ENCODE measurements around the gene MAP3K5.
A peak's percentile ranks its signal among the peaks of the same experiment; 100 is the strongest.

MAP3K5 gene

DNA sequence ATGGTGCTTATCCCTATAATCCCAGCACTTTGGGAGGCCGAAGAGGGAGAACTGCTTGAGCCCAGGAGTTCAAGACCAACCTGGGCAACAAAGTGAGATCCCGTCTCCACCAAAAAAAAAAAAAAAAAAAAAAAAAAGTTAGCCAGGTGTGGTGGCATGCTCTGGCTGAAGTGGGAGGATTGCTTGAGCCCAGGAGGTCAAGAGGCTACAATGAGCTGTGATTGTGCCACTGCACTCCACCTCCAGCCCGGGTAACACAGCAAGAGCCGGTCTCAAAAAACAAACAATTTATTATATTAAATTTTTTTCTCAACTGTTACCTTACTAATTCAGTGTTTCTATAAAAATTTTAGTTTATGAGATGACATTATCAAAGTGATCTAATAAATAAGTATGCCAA is 156.7 kb downstream of the MAP3K5 start:
- no peak for DNase-seq

DNA sequence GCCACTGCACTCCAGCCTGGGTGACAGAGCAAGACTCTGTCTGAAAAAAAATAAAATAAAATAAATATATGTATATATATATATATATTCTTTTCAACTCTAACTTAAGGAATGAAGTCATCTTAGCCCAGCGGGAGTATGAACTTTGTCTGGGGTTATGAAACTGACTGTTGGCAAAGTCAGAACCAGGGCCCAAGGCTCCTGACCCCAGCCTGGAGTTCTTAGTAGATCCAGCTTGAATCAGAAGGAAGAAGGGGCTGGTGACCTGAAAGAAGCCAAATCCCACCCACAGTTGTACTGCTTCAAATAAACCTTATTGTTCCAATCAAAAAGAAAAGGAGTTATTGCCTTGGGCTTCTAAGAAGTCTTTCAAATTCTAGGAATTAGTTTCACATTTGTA is 158.9 kb downstream of the MAP3K5 start:
- no peak for DNase-seq

DNA sequence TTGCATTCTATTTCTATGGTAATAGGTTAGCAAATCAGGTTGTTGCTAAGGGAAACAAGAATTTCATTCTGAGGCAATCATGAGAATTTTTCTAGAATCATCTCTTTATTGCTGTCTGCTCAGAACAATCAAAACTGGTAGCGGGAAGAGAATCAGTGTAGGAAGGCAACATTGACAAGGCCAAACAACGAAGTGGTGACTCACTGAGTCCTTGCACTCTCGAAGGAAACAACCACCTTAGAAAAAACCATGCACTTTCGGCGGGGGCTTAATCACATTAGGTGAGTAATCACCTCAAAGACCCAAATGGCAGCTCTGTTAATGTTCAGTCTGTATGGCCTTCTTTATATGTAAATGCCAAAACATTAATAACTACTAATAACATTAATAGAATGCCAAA is 163.3 kb downstream of the MAP3K5 start:
- DNase-seq, result no peak

DNA sequence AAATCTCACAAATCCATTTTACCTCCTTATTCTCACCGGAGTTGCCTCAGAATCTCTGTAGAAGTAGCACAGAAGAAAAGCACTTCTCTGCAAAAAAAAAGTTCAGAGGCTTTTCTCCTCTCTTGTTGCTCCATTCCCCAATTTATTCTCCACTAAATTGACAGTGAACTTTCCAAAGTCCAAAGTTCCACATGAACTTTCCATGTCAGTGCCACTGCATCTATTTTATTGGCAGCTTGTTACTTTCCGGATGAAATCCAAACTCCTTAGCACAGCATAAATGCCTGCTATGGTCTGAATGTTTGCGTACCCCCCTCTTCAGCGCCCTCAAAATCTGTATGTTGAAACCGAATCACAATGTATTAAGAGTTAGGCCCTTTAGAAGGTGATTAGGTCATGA is 165.1 kb downstream of the MAP3K5 start:
- DNase-seq, result no peak

DNA sequence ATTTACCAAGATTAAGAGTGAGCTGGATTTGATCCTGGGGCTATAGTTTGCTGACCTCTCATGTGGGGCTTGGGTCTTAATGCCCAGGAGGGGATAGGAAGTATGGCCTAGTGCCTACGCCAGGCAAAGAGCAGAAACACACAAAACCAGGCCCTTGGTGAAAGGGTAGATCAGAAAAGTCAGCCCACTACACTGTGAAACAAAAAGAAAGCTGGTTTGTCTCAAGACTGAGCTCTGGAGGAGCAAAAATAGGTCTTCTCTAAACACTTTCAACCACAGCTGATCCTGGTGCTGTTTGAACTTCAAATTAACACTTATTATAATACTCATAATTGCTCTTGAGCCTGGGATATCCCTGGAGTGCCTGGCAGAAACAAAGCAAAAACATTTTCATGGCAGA is 167.0 kb downstream of the MAP3K5 start:
- DNase-seq, result no peak

DNA sequence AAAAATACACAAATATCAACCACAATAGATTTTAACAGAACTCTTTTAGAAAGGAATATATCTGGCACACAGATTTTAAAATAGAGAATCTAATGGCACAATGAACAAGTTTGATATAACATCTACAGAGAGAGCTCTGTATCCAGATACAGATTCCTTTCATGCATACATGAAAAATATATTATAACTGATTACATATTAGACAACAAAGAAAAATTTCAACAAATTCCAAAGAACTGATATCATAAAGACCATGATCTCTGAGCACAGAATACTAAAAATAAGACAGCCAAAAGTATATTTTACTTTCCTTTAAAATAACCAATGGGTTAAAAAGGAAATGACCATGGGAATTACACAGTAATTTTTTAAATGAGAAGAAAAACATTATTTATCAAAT is 167.9 kb downstream of the MAP3K5 start:
- no peak for DNase-seq

DNA sequence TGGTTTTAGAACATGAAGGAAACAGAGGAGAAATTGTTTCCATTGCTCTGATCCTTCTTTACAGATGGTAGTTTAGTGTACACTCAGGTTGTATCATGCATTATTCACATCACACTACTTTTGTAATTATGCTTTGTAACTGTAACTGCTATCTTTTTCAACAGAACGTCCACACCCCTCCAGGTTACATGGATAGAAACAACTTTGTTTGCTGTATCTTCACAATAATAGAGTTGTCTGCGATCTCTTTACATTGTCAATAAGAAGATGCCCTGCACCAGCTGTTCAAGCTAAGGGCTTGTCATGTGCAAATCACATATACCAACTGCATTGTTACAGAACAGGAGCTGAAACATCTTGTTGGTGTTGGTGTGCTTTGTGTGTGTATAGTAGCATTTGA is 174.2 kb downstream of the MAP3K5 start:
- DNase-seq, result no peak

DNA sequence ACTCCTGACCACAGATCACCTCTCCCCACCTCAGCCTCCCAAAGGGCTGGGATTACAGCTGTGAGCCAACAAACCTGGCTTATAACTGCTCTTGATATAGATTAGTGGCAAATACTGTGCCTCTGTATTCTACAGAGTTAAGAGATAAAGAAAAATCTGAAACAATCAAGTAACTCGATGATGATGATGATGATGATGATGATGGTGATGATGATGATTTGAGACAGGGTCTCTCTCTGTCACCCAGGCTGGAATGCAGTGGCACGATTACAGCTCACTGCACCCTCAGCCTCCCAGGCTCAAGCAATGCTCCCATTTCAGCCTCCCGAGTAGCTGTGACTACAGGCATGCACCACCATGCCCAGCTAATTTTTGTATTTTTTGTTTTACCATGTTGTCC is 175.8 kb downstream of the MAP3K5 start:
- DNase-seq, result no peak

DNA sequence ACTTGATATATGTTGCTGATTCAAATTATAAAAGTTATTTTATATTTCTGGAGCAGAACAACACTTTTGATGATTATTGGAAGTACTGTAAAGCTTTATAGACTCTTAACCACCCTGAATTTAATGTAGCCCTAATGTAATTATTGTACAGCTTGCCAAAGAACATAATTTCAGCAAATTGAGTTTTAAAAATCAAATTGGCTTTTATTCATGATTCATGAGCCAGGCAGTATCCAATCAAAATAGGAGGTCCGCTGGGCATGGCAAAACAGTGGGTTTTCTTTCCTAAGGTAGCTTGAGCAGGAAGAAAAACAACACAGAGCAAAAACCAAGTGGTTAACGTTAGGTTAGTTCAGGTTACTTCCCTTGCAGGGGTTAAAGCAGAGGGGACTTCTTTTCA is 177.3 kb downstream of the MAP3K5 start:
- DNase-seq, result no peak

DNA sequence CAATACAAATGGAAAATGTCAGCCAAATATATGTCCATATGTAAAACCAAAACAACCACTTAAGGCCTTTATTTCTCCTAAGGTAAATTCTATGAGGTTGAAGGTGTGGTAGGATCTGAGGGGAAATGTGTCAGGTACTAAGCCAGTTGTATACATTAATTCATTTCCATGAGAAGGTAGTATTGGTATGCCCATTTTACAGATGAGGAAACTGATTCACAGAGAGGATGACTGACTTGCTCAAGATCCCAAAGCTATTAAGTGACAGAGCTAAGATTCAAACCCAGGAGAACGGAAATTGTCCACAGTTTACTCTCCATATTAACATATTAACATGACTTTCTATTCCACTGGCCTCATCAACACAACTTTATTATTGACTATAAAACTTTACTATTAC is 177.9 kb downstream of the MAP3K5 start:
- DNase-seq, result no peak

DNA sequence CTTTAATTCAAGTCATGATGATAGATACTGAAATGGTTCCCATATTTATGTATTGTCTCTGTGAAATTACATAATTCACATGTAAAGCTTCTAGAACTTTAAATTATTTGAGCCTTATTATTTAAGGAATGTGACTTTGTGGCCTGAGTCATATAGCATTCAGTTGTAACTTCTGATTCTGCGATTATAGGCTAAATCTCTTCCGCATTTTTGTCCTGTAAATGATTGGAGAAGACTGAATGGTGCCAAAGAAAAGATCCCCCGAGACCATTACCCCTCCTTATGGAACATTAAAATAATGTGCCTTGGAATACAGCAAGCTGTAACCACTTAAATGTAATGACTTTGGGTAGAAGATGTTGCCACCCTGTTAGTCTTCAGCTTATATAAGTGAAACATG is 178.8 kb downstream of the MAP3K5 start:
- DNase-seq, result no peak

DNA sequence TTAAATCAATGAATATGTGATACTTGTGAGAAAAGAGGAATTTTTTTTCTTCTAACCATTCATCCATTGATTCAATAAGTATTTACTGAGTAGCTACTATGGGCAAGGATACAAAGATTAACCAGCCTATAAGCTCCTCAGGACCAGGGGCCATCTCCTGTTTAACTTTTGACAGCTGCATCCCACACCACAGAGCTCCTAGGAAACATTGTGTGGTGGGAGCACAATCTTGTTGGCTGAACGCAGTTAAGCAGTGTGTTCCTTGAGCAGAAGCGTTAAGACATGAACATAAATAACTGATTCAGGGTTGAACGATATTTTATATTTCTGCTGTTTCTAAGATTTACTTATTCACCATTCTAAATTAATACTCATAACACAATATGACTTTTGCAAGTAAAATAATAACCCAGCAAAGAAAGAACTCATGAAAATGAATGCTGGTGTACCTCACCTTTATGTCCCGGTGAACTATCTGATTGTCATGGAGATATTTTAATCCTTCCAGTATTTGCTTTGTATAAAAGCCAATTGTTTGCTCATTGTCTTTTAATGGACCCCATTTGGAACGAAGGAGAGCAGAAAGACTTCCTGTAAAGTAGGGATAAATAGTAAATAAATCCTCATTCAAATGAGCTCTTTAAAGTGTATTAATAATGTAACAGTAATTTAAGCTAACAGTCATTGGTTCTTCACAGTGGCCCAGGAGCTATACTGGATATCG is 179.4 kb downstream of the MAP3K5 start:
- no peak for DNase-seq

DNA sequence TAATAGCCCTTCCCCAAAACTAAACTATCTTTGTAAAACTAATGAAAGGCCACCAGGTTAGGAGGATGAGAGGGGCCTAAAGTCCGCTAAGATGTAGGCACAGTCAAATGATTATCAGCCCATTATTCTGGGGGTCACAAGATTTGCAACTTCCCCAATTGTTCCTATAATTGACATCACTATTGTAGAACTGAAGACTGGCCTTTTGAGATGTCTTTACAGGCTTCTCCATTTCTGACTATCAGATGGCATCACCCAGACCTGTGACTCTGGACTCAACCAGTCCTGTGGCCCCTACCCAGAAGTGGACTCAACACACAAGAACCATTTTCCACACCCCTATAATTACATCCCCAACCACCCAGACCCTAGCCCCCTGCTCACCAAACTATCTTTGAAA is 180.5 kb downstream of the MAP3K5 start:
- DNase-seq, result no peak

DNA sequence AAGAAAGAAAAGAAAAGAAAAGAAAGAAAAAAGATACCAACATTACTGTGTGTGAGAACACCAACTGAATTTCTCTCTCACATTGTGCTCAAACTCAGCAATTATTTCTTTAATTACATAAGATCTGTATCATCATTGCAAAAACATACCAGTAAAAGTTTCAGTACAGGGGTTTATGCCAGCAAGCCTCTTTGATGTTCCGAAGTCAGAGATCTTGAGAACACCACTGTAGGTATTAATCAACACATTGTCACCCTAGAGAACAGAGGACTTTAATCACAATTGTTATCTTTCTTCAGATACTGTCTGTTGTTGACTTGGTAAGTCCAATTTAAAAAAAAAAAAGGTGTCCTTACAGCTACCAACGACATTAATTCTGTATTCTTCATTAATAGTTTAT is 181.1 kb downstream of the MAP3K5 start:
- DNase-seq, result no peak

DNA sequence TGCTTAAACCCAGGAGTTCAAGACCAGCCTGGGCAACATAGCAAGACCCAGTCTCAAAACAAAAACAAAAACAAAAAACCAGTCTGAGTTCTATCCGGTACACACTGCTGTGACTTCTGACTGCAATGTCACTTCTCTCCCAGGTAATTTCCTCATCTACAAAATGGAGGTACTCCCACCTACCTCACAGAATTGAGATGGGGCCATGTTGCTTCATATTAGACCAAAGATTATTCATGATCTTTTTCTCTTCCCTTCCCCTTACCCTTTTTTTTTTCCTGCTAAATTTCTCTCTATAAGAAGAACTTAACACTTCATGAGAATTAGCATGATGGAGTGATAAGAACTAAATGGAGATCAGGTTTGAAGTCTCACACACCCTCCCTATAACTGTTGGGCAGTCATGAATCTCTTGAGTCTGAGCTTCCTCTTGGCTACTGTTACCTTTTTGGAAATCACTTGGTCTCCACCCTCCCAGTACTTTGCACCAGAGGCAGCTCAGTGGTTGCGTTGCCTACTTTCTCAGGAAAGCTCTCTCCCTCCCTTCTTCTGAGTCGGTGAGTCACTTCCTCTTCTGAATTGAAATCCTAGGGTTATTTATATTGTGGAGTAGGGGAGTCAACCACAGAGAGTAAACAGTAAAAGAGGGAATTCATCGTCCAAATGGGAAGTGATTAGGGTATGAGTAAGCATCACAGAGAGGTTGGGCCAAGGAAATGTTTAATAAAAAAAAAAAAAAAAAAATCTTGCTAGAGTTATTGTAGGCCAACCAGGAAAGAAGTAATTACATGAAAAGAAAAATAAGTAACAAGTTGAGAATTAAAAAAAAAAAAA is 182.2 kb downstream of the MAP3K5 start:
- DNase-seq, result no peak

DNA sequence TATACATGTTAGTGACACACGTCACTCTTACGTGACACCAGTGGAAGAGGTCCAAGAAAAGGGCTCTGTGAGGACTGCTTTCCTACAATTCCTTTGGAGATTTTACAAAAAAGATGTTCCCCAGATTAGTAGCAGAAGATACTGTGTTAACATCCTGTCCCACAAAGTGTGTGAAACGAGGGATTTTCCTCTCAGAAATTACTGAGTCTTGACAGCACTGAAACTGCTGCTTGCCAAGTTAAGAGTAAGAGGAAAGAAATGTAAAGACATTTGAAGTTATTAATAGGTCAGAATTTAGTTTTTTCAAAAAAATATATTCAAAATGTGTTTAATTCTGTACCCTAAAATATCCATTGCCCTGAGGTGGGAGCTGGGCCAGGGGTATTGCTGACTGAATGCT is 183.3 kb downstream of the MAP3K5 start:
- no peak for DNase-seq

DNA sequence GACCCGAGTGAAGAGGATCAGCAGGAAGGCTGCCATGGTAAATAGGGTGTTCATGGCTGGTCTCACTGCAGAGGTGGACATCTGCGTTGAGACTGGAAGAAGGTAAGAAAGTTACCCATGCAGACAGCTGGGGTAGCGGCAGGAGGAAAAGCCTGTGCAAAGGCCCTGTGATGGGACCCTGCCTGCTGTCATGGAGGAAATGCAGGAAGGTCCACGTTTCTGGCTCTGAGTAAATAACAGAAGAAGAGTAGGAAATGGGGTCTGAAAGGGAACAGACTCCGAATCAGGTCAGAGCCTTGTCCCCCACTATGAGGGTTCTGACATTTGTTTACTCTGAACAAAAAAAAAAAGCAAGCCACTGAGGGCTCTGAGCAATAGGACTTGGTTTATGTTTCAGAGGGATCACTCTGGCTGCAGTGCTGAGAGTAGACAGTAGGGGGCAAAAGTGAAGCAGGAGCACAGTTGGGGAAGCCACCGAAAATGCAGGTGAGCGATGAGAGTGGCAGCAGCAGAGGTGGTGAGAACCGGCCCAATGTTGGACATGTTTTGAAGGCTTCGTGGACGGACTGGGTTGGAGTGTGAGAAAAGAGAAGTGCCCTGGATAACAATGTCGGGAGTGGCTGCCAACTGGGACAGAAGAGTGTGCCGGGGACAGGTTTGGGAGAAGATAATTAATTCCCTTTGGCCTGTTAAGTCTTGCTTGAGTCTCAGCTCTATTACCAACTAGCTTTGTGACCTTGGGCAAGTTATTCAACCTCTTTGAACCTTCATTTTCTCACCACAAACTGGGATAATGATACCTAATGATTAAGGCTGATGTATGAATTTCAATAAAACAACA is 184.1 kb downstream of the MAP3K5 start:
- peak; percentile 80 for DNase-seq

DNA sequence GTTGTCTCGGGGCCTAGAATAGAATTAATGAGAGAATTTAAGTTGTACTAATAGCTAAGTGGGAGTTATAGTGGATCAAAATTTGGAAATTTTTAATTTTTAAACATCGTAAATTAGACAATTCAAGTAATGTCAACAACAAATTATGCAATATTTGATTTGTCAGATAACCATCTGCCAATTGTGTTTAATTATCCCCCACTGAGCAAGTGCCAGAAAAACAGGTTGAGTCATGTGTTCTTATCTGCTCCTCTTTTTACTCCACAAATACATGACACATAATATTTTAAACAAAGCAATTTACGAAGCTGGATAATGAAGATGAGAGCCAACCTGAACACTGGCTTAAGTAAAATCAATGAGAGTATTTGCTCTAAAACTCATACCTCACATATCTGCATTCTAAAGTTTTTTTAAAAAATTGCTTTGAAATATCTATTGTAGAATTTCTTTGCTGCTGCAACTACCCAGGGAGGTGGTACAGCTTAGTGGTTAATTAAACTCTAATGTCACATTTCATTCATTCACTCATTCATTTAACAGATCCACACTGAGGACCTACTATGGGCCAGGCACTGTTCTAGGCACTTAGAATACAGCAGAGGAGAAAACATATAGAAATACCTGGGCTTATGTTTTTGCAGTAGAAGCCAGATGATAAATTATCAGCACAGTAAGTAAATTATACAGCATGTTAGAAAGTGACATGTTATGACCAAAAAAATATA is 184.9 kb downstream of the MAP3K5 start:
- DNase-seq, result no peak

DNA sequence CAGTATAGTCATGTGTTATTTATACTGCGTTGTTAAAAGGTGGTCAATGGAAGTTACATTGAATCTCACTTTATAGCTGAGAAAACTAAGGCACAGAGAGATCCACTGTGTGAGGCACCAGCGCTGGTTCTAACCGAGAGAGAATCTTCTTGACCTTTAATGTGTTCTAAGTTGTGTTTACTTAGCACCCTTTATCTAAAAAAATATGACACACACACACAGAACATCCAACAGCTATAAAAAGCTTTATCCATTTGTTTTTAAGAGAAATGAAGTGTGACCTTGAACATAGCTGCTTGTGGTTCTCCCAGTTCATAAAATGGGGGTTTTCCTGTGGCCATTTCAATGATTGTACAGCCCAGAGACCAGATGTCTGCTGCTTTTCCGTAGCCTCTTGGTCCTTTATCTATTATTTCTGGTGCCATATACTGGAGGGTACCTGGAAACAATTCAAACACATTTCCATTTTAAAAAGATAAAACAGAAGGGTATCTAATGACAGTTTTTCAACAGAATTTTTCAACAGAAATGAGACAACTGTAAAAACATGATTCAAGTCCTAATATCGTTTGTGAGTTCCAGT is 187.3 kb downstream of the MAP3K5 start:
- no peak for DNase-seq

DNA sequence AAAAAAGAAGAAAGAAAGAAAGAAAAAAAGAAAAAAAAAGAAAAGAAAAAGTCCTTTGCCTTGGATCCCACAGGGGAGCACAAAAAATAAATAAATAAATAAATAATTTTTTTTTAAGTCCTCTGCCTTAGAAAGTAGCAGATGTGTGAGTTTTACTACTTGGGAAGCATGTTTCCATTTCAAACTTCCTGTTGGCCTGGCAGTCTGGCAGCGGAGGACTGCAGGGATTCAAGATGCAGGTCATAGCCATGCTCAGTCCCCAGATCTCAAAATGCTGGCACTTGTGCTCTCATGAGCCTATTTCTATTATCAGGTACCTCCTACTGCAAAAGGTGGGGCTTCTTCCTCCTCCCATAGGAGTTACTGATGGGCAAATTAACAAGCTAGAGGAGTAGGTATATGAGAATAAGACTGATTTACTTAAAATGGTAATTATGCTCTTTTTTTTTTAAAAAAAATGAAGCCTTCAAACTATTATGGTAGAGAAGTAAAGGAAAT is 187.9 kb downstream of the MAP3K5 start:
- no peak for DNase-seq

DNA sequence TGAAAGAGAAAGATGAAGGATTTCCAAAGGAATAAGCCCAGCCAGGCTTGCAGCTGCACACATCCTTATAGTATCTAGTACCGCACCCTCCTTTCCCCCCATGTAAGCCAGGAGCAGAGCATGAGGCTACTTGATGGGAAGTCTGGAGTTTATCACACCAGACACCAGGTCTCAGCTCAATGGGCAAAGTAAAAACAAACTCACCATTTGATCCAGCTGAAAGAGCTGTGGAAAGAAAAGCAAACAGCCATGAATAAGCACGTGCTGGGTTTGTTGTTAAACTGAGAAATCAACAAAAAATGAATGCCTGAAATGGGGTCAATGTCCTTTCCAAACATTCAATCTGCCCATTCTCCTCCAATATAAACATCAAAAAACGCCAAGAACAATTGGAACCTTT is 191.5 kb downstream of the MAP3K5 start:
- DNase-seq, result no peak

DNA sequence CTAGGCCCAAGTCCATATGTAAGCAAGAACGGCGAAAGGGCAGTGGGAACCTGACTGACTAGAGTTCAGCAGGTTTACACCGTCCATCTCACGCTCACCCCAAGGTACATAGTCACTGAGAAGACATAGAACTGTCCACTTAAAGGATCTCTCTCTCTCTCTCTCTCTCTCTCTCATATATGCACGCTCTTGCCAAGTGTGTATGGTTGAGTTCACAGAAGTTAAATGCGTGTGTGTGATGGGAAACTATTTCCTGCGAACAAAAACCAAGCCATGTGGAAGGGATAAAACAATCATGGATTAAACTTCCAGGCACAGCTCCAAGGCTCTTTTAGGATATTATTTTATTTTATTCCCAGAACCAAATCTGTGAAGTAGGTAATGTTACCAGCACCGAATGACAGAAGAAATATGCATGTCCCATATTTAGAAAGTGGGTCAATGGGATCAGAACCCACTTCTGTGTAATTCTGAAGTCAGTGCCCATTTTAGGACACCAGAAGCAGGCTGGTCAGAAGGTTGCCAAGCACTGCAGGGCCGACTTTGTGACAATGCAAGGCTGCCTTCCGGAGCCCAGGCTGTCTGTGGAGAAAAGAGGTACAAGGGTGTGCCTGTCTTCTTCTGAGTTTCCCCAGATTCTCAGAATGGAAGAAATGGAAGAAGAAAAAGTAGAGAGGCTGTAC is 192.8 kb downstream of the MAP3K5 start:
- DNase-seq, result no peak

All from activated CD8-positive, alpha-beta memory T cell treated with anti-CD3 and anti-CD28 coated beads, Interleukin-2, amount 50 U/mL, for 4 hours (primary cell).